Measurements from ENCODE around the gene HMGN1.
A peak's percentile ranks its signal among the peaks of the same experiment; 100 is the strongest.

HMGN1 gene

DNA sequence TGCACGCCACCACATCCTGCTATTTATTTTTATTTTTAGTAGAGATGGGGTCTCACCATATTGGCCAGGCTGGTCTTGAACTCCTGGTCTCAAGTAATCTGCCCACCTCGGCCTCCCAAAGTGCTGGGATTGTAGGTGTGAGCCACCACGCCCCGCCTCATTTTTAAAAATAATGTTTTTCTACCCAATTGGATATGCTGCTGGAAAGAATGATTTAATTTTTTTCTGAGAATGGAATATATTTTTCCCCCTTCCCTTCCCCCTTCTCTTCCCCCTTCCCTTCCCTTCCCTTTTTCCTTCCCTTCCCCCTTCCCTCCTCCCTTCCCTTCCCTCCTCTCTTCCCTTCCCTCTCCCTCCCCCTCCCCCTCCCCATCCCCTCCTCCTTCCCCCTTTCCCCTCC lies 17.7 kb upstream of the HMGN1 start:
- DNase-seq = no peak

DNA sequence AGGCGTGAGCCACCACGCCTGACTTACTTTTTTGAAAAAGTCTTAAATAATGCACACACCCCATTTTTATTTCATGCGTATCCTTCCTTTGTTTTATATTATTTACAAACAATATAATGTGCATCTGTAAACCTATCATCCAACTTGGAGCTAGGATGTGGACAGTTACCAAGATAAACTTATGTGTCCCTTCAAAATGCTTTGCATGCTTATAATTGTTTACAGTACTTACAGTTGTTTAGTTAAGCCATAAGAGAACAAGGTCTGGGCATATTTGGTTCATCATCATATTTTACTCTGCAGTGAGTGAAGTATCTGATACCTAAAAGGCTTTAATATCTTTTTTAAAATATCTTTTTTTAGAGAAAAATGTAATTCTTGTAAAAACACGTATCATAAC lies 16.1 kb upstream of the HMGN1 start:
- DNase-seq = no peak

- DNase-seq = no peak
These were observed 15.0 kb upstream of the HMGN1 start for GRCh38 chr21:39363607-39364555.

- DNase-seq = no peak
These were observed 13.8 kb upstream of the HMGN1 start for GRCh38 chr21:39362733-39363132.

GRCh38 chr21:39359382-39359781 lies 10.5 kb upstream of the HMGN1 start:
- no peak for DNase-seq

- DNase-seq = no peak
These were observed 4.4 kb upstream of the HMGN1 start for GRCh38 chr21:39353295-39353694.

DNA sequence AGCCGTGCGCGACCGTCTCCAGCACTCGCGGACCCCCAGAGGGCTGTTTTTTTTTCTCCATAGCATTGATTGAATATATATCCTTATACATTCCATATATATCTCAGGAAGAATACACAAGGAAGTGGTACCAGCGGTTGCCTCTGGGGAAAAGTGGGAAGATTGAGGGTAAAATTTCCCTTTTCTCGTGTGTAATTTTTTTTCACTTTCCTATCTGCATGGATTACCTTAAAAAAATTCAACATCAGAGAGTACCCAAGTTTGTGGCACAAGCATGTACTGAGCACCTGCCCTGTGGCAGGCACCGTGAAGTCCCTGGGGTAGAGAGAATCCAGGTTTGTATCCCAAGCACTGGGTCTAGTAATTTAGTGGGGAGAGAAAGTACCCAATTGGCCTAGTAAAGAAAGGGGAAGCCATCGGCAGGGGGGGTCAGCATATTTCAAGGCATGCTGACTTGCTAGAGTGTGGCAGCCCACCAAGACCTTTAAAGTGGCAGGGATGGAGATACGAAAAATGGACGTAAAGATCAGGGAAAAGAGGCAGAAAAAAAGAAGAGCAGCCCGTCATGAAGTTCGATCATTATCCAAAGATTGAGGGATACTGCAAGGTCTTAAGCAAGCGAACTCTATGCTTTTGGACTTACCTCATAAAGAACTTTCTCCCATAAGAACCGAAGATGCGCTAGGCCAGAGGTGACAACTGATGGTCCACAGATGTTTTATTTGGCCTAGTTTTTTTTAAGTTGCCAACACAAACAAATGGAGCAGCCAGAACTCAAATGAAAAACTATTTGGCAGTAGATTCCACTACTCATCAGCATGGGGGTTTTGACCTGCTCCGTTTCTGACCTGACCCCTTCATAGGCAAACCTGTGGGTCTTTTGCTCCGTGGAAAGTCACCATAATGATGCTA lies 1.5 kb upstream of the HMGN1 start:
- DNase-seq = no peak

DNA sequence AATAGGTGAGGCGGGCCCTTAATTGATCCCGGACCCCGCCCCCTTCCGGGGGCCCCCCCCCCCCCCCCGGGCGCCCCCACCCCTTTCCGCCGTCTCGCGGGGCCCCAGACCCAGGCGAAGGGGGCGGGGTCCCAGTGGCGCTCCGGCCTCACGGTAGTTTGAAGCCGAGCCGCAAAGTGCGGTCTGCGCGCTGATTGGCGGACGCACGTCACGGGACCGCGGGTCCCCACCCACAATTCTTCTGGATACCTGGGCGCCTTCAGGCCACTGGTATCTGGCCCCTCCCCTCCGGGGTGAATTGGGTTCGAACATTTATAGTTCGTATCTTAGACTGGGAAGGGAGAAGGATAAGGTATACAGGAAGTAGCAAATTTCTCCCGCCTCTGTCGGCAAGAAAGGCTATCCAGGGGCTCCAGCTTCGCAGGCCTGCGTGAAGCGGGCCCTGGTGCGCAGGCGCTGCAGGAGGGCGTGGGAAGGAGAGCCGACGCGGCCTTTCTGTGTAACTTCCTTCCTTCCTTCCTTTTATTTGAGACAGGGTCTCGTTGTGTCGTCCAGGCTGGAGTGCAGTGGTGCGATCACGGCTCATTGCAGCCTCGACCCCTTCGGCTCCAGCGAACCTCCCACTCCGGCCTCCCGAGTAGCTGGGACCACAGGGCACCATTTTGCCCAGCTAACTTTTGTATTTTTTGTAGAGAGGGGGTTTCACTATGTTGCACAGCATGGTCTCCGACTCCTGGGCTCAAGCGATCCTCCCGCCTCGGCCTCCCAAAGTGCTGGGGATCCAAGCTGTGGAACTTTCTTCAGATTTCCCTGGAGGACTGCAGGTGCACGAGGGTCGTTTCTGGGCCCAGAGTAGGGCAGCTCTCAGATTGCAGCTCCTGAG lies 564 bp upstream of the HMGN1 start:
- peak; percentile 92 for DNase-seq

DNA sequence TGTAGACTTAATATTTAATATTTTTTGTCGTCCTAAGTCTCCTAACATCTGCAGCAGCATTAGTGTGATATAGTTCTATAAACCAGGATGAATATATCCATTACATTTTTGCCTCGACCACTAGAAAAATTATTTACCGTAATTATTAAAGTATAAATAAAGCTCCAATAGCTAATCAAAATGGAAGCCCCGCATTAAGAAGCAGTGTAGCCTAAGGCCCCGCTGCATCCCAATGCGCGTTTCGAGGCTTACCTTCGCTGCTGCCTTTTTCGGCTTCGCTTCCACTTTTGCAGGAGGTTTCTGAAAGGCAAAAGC lies 891 bp downstream of the HMGN1 start:
- no peak for DNase-seq

DNA sequence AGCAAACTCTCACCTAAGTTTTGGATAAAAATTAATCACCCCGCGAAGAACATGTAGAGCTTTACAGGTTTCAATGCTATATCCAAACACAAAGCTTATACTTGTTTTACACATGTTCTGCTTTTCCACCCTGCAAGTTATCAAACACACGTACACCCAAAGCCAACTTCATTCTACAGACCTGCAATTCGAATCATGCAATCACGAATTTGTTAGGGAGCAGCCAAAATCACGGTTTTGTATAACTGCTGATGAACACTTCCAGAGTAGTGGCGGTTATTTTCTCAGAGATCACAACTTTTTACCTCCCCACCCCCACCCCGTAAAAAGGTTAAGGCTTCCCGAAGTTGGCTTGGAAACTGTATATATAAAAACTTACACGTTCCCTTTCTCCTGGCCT lies 1.4 kb downstream of the HMGN1 start:
- no peak for DNase-seq

DNA sequence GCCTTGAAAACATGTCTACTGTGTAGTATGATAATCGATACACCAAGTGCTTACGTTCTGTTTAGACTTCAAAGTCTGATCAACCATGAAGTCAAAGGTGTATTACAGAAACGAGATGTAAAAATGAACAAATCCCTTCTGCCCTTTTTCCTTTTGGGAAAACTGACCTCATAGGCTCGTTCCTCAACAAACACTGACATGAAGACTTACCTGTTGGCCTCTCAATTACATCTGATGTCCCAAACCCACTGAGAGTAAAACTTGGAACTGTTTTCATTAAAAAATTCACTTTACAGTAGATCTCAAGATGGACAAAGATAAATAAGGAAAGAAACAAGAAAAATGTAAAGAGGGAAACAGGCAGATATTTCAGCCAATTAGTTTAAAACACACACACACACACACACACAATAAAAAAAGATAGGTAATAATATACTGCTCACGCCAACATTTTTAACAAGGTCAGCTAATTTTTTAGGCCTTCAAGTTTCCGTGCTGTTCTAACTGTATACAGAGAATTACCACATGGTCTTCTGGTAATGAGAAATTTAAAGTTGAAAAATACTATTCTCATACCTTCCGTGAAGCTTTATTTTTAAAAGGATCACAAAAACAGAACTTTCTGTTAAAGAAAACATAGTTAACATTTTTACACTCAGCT lies 2.1 kb downstream of the HMGN1 start:
- DNase-seq = no peak

DNA sequence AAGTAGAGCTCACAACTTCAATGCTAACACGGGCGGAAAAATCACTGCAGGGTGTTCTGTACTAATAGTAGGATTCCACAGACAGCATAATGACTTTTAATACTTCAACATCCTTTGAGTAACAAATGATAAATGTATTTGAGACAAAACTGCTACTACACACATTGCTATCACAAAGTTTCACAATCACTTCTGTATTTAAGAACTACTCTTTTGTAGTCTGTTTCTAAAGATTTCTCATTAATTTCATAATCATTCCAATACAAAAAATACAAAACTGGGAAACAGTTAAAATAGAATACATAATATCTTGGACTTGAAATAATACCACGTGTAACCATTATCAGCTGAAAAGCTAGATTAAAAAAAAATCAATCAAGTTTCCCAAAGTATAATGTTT lies 2.7 kb downstream of the HMGN1 start:
- DNase-seq = no peak

DNA sequence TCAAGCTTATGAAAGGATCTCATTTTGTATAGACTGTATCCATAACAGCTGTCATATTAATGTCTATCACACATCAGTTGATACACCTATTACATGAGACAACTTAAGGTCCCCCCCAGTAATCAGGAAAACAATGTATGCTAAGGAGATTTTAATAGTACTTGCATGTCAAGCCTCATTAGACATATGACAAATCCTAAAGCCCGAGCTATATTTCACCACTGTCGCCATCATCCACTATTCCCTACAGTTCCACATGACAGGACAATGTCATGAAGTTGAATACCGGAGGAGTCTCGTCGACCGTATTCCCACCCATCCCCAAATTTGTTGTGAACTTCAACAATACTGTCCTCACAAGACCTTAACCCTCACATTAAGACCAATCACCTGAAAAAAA lies 3.4 kb downstream of the HMGN1 start:
- DNase-seq = no peak

DNA sequence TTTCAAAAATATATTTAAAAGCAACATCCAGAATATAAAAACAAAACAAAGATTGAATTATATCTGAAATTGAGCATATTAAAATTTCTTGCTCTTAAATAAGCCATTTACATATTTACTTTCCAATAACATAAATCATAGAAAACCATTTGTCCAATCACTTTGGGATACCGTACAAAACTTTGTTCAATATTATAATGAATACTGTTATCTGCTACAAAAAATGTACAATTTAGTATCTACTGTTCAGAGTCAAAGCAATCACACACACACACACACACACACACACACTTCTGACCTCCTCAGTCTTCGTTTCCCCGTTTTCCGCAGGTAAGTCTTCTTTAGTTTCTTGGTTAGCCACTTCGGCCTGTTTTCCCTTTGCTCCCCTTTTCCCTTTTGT lies 4.0 kb downstream of the HMGN1 start:
- no peak for DNase-seq

DNA sequence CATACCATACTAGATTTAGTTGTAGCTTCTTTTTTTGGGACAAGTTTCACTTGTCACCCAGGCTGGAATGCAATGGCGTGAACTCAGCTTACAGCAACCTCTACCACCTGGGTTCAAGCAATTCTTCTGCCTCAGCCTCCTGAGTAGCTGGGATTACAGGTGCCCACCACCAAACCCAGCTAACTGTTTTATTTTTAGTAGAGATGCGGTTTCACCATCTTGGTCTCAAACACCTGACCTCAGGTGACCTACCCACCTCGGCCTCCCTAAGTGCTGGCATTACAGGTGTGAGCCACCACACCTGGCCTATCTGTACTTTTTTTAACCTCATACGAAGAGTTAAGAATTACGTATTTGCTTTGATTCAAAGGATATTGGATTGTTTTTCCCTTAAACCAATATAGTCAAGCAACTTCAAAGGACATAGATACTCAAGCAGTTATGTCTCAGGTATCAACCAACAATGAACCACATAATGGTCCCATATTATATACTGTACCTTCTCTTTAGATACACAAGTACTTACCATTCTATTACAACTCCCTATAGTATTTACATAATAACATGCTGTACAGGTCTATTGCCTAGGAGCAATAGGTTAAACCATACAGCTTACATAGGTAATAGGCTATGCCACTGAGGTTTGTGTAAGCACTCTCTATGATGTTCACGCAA lies 7.5 kb downstream of the HMGN1 start:
- no peak for DNase-seq

DNA sequence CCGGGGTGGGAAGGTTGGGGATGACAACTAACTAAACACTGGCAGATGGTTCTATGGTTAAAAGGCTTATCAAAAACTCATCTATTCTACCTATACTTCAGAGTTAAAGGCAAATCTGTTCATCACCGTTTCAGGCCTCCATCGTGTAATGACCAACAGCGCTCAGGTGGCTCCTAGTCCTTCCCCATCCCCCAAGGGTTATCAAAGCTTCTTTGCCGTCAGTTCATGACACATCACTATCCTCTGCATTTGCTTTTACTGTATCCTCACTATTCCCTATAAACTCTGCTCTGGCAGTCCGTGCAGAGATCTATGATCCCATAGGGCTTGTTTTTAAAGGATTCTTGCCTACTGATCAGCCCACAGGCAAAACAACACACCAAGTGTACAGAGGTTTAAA lies 8.2 kb downstream of the HMGN1 start:
- no peak for DNase-seq

DNA sequence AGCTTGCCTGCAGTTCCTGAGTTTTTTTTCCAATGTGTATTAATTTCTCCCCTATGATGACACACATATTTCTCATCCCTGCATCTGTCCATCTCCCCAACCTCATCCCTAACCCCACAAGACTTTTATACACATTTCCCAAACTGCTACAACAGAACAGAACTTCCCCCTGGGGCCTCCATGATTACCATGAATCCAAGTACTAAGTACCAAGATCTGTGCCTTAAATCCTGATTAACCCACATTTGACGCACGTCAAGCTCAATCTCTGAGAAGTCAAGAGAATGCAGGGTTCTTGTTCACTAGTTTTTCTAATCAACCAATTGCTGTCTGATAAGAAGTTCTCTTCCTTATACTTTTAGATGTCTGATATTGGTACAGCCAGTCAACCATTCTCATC lies 9.7 kb downstream of the HMGN1 start:
- no peak for DNase-seq

DNA sequence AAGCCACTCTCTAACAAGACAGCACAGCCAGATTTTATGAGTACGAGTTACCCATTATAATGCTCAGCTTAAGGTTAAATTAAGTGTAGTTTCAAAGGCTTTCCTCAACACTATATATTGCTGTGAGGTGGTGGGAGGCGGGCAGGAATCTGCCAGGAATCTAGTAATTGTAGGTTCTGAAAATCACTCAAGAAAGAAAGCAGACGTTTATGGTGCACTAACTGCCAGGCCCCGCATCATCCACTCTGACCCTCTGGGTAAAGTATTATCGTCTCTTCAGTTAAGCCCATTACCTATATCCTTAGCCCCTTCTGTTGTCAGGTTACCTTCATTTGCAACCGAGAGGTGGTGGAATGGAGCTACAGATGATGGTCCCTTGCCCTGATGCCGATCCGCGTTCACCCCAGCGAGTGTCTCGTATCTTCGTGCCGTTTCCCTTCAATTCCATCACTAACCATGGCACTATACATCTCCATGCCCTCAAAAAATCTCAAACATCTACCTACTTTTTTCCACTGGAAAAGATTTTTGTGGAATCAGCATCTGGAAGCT lies 12.4 kb downstream of the HMGN1 start:
- DNase-seq = no peak

DNA sequence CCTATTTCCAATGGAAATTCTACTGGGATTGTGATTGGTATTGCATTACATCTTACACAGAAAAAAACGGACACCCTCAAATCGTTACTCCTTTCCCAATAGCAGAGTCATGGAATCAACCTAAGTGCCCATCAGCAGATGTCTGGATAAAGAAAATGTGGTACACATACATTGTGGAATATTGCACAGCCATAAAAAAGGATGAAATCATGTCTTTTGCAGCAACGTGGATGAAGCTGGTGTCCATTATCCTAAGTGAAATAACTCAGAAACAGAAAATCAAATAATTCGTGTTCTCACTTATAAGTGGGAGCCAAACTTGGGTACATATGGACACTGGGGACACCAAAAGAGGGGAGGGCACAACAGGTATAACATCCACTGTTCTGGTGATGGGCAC lies 14.3 kb downstream of the HMGN1 start:
- DNase-seq = no peak

GRCh38 chr21:39332175-39332574 lies 16.7 kb downstream of the HMGN1 start:
- no peak for DNase-seq

- no peak for DNase-seq
These were observed 18.9 kb downstream of the HMGN1 start for GRCh38 chr21:39330001-39330400.

- DNase-seq = no peak
These were observed 21.2 kb downstream of the HMGN1 start for GRCh38 chr21:39327727-39328126.
